ENCODE data around the gene ADCK1. TPM values are rescaled to one million over a fixed set of nuclear protein-coding genes. Genes with fewer than 3 reads are reported as not detected.

Gene ADCK1
- total RNA-seq, 1 experiment from 2014 or later, result 10.1 TPM

- intact Hi-C loops (cut with micrococcal nuclease; ENCODE audit: unreplicated experiment) (no loop called here), in situ Hi-C loops (cut with HindIII; ENCODE audit: low pct_unique_long_range_greater_than_20kb, low sequenced_read_pairs) (no loop called here)
- DNase-seq (ENCODE audit: low read depth, low spot score) (no peak), ATAC-seq (no peak)
- H3K27me3 ChIP-seq (ENCODE audit: control insufficient read depth, insufficient read depth, low read length), result no peaks in the 10 kb centered on the region
- no peak overlapping the region for H3K27ac ChIP-seq (ENCODE audit: low read length)
- ChIA-PET CTCF (interaction anchor here (0.5 kb wide), 1 partner anchor 19 kb away, joined by 3 read pairs; no protein-coding TSS in a partner anchor), POLR2A (no interaction called here)
- BruUV-seq (replicated peaks), result no TSS peak
- TF ChIP-seq TCF7L2 (IDR thresholded peaks at IDR 0.05; ENCODE audit: low read depth, low read length) (no peak), POLR2AphosphoS5 (IDR thresholded peaks at IDR 0.05; ENCODE audit: low read depth, low read length) (no peak), SIN3A (IDR thresholded peaks at IDR 0.05; ENCODE audit: borderline replicate concordance, insufficient read depth, low read depth, low read length) (no peak)
- TF ChIP-seq, protein P1, sequence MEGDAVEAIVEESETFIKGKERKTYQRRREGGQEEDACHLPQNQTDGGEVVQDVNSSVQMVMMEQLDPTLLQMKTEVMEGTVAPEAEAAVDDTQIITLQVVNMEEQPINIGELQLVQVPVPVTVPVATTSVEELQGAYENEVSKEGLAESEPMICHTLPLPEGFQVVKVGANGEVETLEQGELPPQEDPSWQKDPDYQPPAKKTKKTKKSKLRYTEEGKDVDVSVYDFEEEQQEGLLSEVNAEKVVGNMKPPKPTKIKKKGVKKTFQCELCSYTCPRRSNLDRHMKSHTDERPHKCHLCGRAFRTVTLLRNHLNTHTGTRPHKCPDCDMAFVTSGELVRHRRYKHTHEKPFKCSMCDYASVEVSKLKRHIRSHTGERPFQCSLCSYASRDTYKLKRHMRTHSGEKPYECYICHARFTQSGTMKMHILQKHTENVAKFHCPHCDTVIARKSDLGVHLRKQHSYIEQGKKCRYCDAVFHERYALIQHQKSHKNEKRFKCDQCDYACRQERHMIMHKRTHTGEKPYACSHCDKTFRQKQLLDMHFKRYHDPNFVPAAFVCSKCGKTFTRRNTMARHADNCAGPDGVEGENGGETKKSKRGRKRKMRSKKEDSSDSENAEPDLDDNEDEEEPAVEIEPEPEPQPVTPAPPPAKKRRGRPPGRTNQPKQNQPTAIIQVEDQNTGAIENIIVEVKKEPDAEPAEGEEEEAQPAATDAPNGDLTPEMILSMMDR (IDR thresholded peaks at IDR 0.05), result no peak
- TF ChIP-seq, protein P2, sequence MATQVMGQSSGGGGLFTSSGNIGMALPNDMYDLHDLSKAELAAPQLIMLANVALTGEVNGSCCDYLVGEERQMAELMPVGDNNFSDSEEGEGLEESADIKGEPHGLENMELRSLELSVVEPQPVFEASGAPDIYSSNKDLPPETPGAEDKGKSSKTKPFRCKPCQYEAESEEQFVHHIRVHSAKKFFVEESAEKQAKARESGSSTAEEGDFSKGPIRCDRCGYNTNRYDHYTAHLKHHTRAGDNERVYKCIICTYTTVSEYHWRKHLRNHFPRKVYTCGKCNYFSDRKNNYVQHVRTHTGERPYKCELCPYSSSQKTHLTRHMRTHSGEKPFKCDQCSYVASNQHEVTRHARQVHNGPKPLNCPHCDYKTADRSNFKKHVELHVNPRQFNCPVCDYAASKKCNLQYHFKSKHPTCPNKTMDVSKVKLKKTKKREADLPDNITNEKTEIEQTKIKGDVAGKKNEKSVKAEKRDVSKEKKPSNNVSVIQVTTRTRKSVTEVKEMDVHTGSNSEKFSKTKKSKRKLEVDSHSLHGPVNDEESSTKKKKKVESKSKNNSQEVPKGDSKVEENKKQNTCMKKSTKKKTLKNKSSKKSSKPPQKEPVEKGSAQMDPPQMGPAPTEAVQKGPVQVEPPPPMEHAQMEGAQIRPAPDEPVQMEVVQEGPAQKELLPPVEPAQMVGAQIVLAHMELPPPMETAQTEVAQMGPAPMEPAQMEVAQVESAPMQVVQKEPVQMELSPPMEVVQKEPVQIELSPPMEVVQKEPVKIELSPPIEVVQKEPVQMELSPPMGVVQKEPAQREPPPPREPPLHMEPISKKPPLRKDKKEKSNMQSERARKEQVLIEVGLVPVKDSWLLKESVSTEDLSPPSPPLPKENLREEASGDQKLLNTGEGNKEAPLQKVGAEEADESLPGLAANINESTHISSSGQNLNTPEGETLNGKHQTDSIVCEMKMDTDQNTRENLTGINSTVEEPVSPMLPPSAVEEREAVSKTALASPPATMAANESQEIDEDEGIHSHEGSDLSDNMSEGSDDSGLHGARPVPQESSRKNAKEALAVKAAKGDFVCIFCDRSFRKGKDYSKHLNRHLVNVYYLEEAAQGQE (IDR thresholded peaks at IDR 0.05; ENCODE audit: insufficient read depth in 1 of 2, low read depth in 2 of 2, low read length in 1 of 2), result no peak
- H3K4me3 ChIP-seq (ENCODE audit: low read depth in 2 of 2, low read length in 2 of 2), result no peak overlapping the region
- H3K9me3 ChIP-seq (ENCODE audit: control insufficient read depth, insufficient read depth, low read depth, low read length), result no peaks in the 10 kb centered on the region
- H3K36me3 ChIP-seq (ENCODE audit: control insufficient read depth, insufficient read depth, low read length), result peaks cover 26% of the 10 kb centered on the region
- H3K4me1 ChIP-seq (ENCODE audit: control insufficient read depth, insufficient read depth, low read length), result no peaks in the 10 kb centered on the region
These were observed 47.0 kb upstream of the ADCK1 start for GRCh38 chr14:77752799-77753516.

- TF ChIP-seq, protein P2 (IDR thresholded peaks at IDR 0.05; ENCODE audit: insufficient read depth in 1 of 2, low read depth in 2 of 2, low read length in 1 of 2), result no peak
- TF ChIP-seq TCF7L2 (IDR thresholded peaks at IDR 0.05; ENCODE audit: low read depth, low read length) (no peak), POLR2AphosphoS5 (IDR thresholded peaks at IDR 0.05; ENCODE audit: low read depth, low read length) (peak; percentile 76; the same call in 1 of the 2 replicates), SIN3A (IDR thresholded peaks at IDR 0.05; ENCODE audit: borderline replicate concordance, insufficient read depth, low read depth, low read length) (no peak)
- TF ChIP-seq, protein P1 (IDR thresholded peaks at IDR 0.05), result no peak
- in situ Hi-C loops (cut with HindIII; ENCODE audit: low pct_unique_long_range_greater_than_20kb, low sequenced_read_pairs), result no loop called here
- DNase-seq (ENCODE audit: low read depth, low spot score) (no peak), ATAC-seq (peak; percentile 97)
- peak within 1 kb of the TSS; percentile 71 to 94 for H3K4me3 ChIP-seq (ENCODE audit: low read depth in 2 of 2, low read length in 2 of 2)
- no TSS peak for BruUV-seq (replicated peaks)
- POLR2A ChIA-PET, result interaction anchor here (0.6 kb wide), 1 partner anchor 283 kb away, joined by 6 read pairs; no protein-coding TSS in a partner anchor
- peaks cover 3% of the 10 kb centered on the region; the same call in 1 of the 2 replicates for H3K36me3 ChIP-seq (ENCODE audit: control insufficient read depth, insufficient read depth, low read length)
- no peaks in the 10 kb centered on the region for H3K9me3 ChIP-seq (ENCODE audit: control insufficient read depth, insufficient read depth, low read depth, low read length)
- H3K4me1 ChIP-seq (ENCODE audit: control insufficient read depth, insufficient read depth, low read length), result peaks cover 4% of the 10 kb centered on the region; the same call in 1 of the 2 replicates
- peak within 1 kb of the TSS; percentile 95 for H3K27ac ChIP-seq (ENCODE audit: low read length)
- intact Hi-C loops (cut with micrococcal nuclease; ENCODE audit: unreplicated experiment), result no loop called here
- H3K27me3 ChIP-seq (ENCODE audit: control insufficient read depth, insufficient read depth, low read length), result no peaks in the 10 kb centered on the region
- CTCF ChIA-PET, result no interaction called here
These were observed 39.3 kb upstream of the ADCK1 start, which contains the start of gene SNW1 for GRCh38 chr14:77760381-77761204. SNW1 (minus strand) TSS chr14:77761156; CDS start chr14:77761127, 29 bp downstream.
